Keratinocyte (primary cell): ENCODE data around the gene ERI3.

Experiments used
- CTCF ChIP-seq, 3 experiments: IDR thresholded peaks in 1 of 3; conservative IDR thresholded peaks in 1 of 3; optimal IDR thresholded peaks in 1 of 3; 2 replicates in 2 of 3; 3 replicates in 1 of 3; pipeline versions ENCODE3 to v1.5.1; 2011; ENCODE audit warnings: low read length in 3 of 3, mild to moderate bottlenecking in 3 of 3, moderate library complexity in 2 of 3, control low read depth in 1 of 3, inconsistent platforms in 1 of 3; ENCODE audit not compliant: insufficient read depth in 2 of 3; ENCODE audit errors: extremely low read depth in 1 of 3
- EZH2 ChIP-seq: IDR thresholded peaks from one replicate; pipeline ENCODE4 v1.6.1; 2012; ENCODE audit warnings: inconsistent platforms, mild to moderate bottlenecking, low read length, moderate library complexity

GRCh38 chr1:44228218-44228617 lies 126.8 kb downstream of the ERI3 start:
- no peak for TF ChIP-seq CTCF (optimal IDR thresholded peaks at IDR 0.05 in 1 of 3, IDR thresholded peaks at IDR 0.05 in 1 of 3, conservative IDR thresholded peaks at IDR 0.05 in 1 of 3; ENCODE audit: extremely low read depth in 1 of 3, insufficient read depth in 2 of 3, low read length in 3 of 3)
- no peak for TF ChIP-seq EZH2
